ENCODE results near the gene DUSP21. TPM values are rescaled to one million over a fixed set of nuclear protein-coding genes. Genes with fewer than 3 reads are reported as not detected.

Gene DUSP21
- total RNA-seq, 1 experiment from 2014 or later, result not detected

- no peaks in the 10 kb centered on the region for H3K27me3 ChIP-seq (ENCODE audit: insufficient read depth, low read length)
- ATAC-seq, result no peak
Observed at GRCh38 chrX:44878780-44879179, 35.0 kb downstream of the DUSP21 start.

More at GRCh38 chrX:44878780-44879179, 35.0 kb downstream of the DUSP21 start:
- RAD21 ChIA-PET (ENCODE audit: low non-redundant PET in 1 of 2, low total read pairs in 2 of 2, uncharacterized antibody in 2 of 2, unreplicated experiment in 2 of 2), result no interaction called here
- H3K27ac ChIP-seq (ENCODE audit: low read depth, low read length), result no peak overlapping the region
- peaks cover 0 to 6% of the 10 kb centered on the region in 2 experiments; a peak in 2 of 4 replicates for H3K4me1 ChIP-seq (ENCODE audit: control insufficient read depth in 1 of 2, insufficient read depth in 2 of 2, low read length in 2 of 2)
- POLR2A ChIA-PET, result no interaction called here
- CTCF ChIA-PET, result no interaction called here
- no peaks in the 10 kb centered on the region for H3K9me2 ChIP-seq (ENCODE audit: insufficient read depth)
- no peak overlapping the region for H3K9ac ChIP-seq (ENCODE audit: low read length)
- no peaks in the 10 kb centered on the region for H3K36me3 ChIP-seq (ENCODE audit: control insufficient read depth in 1 of 2, insufficient read depth in 2 of 2, low read length in 2 of 2)
- H4K20me1 ChIP-seq (ENCODE audit: insufficient read depth), result no peaks in the 10 kb centered on the region; the same call in 1 of the 2 replicates
- H3K9me3 ChIP-seq (ENCODE audit: control insufficient read depth in 1 of 2, insufficient read depth in 1 of 2, low read depth in 1 of 2, low read length in 2 of 2), result no peaks in the 10 kb centered on the region
- DNase-seq (ENCODE audit: low read depth, low spot score), result no peak
- no peak overlapping the region for H3K4me2 ChIP-seq (ENCODE audit: low read length)
- peaks cover 96% of the 10 kb centered on the region for H3K79me2 ChIP-seq (ENCODE audit: insufficient read depth, low read length)
- no peak for TF ChIP-seq RAD21 (IDR thresholded peaks at IDR 0.05; ENCODE audit: low read depth)
- no peak for TF ChIP-seq ELF1 (IDR thresholded peaks at IDR 0.05; ENCODE audit: borderline replicate concordance, low read depth)
- no peak for TF ChIP-seq REST (IDR thresholded peaks at IDR 0.05; ENCODE audit: low read depth)
- BruUV-seq (replicated peaks), result no TSS peak
- no peak overlapping the region for H3K4me3 ChIP-seq (replicated peaks in 1 of 2; ENCODE audit: low read depth in 1 of 2, low read length in 2 of 2)
- H2AFZ ChIP-seq (ENCODE audit: low read depth, low read length, poor library complexity, severe bottlenecking), result no peak overlapping the region
- intact Hi-C loops (cut with micrococcal nuclease), result no loop called here

All from HCT116 (cell line).